ENCODE measurements around the gene OR5H14.
"Not testable (repeated sequence)": the region's sequence is repeated elsewhere in the genome, so short reads cannot be mapped to it uniquely, and the experiment has no call there.

The OR5H14 gene

GRCh38 chr3:98147179-98147578, at the start of gene OR5H14:
OR5H14 (plus strand) TSS chr3:98147479; CDS start chr3:98149386, 1,907 bp downstream.
- Mint-ChIP-seq H3K27ac (ENCODE audit: low read depth) (no peak within 1 kb of the TSS), H3K9me3 (no peaks in the 10 kb centered on the region), H3K4me3 (no peak within 1 kb of the TSS), H3K27me3 (peaks cover 30% of the 10 kb centered on the region), H3K36me3 (ENCODE audit: insufficient read depth) (no peaks in the 10 kb centered on the region), H3K4me1 (no peaks in the 10 kb centered on the region)
- DNase-seq (ENCODE audit: low spot score in 2 of 2) (no peak), ATAC-seq (replicated peaks; ENCODE audit: extremely low read depth, poor library complexity, severe bottlenecking) (no peak)

- DNase-seq (ENCODE audit: low spot score in 2 of 2) (no peak), ATAC-seq (replicated peaks; ENCODE audit: extremely low read depth, poor library complexity, severe bottlenecking) (no peak)
These were observed 47.4 kb upstream of the OR5H14 start for GRCh38 chr3:98099848-98100247.

GRCh38 chr3:98108162-98108561, 39.1 kb upstream of the OR5H14 start:
- Mint-ChIP-seq H3K4me1 (no peaks in the 10 kb centered on the region), H3K36me3 (ENCODE audit: insufficient read depth) (no peaks in the 10 kb centered on the region), H3K4me3 (no peak overlapping the region), H3K27ac (ENCODE audit: low read depth) (no peak overlapping the region), H3K9me3 (no peaks in the 10 kb centered on the region), H3K27me3 (peaks cover 7% of the 10 kb centered on the region)
- no peak for DNase-seq (ENCODE audit: low spot score in 2 of 2)
- no peak for ATAC-seq (replicated peaks; ENCODE audit: extremely low read depth, poor library complexity, severe bottlenecking)

More at GRCh38 chr3:98099848-98100247, 47.4 kb upstream of the OR5H14 start:
- H3K9me3 Mint-ChIP-seq, result no peaks in the 10 kb centered on the region
- H3K4me1 Mint-ChIP-seq, result no peaks in the 10 kb centered on the region
- no peak overlapping the region for H3K4me3 Mint-ChIP-seq
- H3K36me3 Mint-ChIP-seq (ENCODE audit: insufficient read depth), result no peaks in the 10 kb centered on the region
- no peak overlapping the region for H3K27ac Mint-ChIP-seq (ENCODE audit: low read depth)
- peaks cover 6% of the 10 kb centered on the region for H3K27me3 Mint-ChIP-seq

- no peak for DNase-seq (ENCODE audit: low spot score in 2 of 2)
- H3K36me3 Mint-ChIP-seq (ENCODE audit: insufficient read depth), result peaks cover 2% of the 10 kb centered on the region
- no peak for ATAC-seq (replicated peaks; ENCODE audit: extremely low read depth, poor library complexity, severe bottlenecking)
These were observed 37.3 kb upstream of the OR5H14 start for GRCh38 chr3:98109807-98110549.

DNA sequence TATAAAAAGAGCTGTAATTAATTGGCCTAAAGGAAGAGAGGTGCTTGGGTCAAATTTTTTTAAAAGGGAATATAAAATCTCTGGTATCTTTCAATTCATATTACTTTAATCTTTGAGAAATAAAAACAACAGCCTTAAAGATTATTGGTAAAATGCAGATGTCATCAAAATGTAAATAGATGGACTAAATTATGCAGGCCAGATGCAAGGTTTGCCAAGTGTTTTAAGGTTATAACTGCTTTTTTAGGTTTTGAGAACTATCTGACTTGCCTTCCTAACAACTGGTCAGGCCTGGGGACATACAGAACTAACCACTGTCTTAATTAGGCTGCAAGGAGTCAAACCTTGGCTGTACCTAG, 36.8 kb upstream of the OR5H14 start:
- no peak overlapping the region for H3K27ac Mint-ChIP-seq (ENCODE audit: low read depth)
- H3K27me3 Mint-ChIP-seq, result peaks cover 21% of the 10 kb centered on the region
- ATAC-seq (replicated peaks; ENCODE audit: extremely low read depth, poor library complexity, severe bottlenecking) (no peak), DNase-seq (ENCODE audit: low spot score in 2 of 2) (no peak)
- H3K4me3 Mint-ChIP-seq, result no peak overlapping the region
- H3K36me3 Mint-ChIP-seq (ENCODE audit: insufficient read depth), result peaks cover 2% of the 10 kb centered on the region
- H3K4me1 Mint-ChIP-seq, result no peaks in the 10 kb centered on the region
- no peaks in the 10 kb centered on the region for H3K9me3 Mint-ChIP-seq

More at GRCh38 chr3:98109807-98110549, 37.3 kb upstream of the OR5H14 start:
- peaks cover 18% of the 10 kb centered on the region for H3K27me3 Mint-ChIP-seq
- H3K27ac Mint-ChIP-seq (ENCODE audit: low read depth), result no peak overlapping the region
- no peak overlapping the region for H3K4me3 Mint-ChIP-seq
- no peaks in the 10 kb centered on the region for H3K4me1 Mint-ChIP-seq
- no peaks in the 10 kb centered on the region for H3K9me3 Mint-ChIP-seq

GRCh38 chr3:98114264-98114663, 33.0 kb upstream of the OR5H14 start:
- H3K4me3 Mint-ChIP-seq, result no peak overlapping the region
- DNase-seq (ENCODE audit: low spot score in 2 of 2), result no peak
- H3K4me1 Mint-ChIP-seq, result no peaks in the 10 kb centered on the region
- H3K27me3 Mint-ChIP-seq, result peaks cover 44% of the 10 kb centered on the region
- no peak overlapping the region for H3K27ac Mint-ChIP-seq (ENCODE audit: low read depth)
- H3K36me3 Mint-ChIP-seq (ENCODE audit: insufficient read depth), result peaks cover 2% of the 10 kb centered on the region
- H3K9me3 Mint-ChIP-seq, result no peaks in the 10 kb centered on the region
- ATAC-seq (replicated peaks; ENCODE audit: extremely low read depth, poor library complexity, severe bottlenecking), result no peak

DNA sequence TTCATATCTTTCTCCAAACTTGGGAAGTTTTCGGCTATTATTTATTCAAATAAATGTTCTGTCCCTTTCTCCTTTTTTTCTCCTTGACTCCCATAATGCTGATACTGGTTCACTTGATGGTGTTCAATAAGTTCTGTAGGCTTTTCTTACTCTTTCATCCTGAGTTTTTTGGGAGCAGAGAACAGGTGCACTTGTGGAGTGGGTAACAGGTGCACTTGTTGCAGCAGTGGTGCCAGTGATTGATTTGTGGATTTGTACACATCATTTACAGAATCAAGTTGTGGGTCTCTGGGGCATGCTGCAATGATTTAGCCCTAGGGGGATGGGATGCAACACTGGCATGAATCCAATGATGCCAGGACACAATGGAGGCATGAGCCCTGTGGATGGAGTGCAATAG, 31.6 kb upstream of the OR5H14 start:
- Mint-ChIP-seq H3K27me3 (peaks cover 44% of the 10 kb centered on the region), H3K36me3 (ENCODE audit: insufficient read depth) (peaks cover 2% of the 10 kb centered on the region), H3K27ac (ENCODE audit: low read depth) (no peak overlapping the region), H3K4me3 (no peak overlapping the region), H3K4me1 (no peaks in the 10 kb centered on the region), H3K9me3 (no peaks in the 10 kb centered on the region)
- ATAC-seq (replicated peaks; ENCODE audit: extremely low read depth, poor library complexity, severe bottlenecking), result no peak
- DNase-seq (ENCODE audit: low spot score in 2 of 2), result no peak

DNA sequence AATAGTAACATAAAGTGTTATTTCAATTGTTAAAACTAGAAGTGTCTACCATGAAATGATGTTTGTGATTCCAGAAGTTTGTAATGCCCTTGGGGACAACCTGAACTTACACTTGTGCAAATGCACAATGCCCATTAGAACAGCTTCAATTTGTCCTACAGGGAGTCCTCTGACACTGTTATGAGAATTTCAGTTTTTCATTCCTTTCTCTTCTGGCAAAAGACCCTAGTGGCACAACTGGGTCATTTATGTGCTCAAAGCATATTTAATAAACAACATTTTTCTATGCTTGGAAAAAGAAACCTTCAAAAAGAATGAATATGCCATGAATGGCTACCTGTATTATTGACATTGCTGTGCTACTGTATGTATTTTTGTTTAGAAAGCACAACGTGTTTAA, 16.9 kb upstream of the OR5H14 start, which contains the start of gene OR5H1:
OR5H1 (plus strand) TSS at position 301 of the 400 bp plus-strand sequence. CDS start 1,977 bp downstream, outside the sequence.
- ATAC-seq (replicated peaks; ENCODE audit: extremely low read depth, poor library complexity, severe bottlenecking) (no peak), DNase-seq (ENCODE audit: low spot score in 2 of 2) (no peak)
- no peak within 1 kb of the TSS for H3K27ac Mint-ChIP-seq (ENCODE audit: low read depth)
- no peaks in the 10 kb centered on the region for H3K36me3 Mint-ChIP-seq (ENCODE audit: insufficient read depth)
- no peaks in the 10 kb centered on the region for H3K4me1 Mint-ChIP-seq
- no peak within 1 kb of the TSS for H3K4me3 Mint-ChIP-seq
- H3K27me3 Mint-ChIP-seq, result peaks cover 9% of the 10 kb centered on the region
- no peaks in the 10 kb centered on the region for H3K9me3 Mint-ChIP-seq

DNA sequence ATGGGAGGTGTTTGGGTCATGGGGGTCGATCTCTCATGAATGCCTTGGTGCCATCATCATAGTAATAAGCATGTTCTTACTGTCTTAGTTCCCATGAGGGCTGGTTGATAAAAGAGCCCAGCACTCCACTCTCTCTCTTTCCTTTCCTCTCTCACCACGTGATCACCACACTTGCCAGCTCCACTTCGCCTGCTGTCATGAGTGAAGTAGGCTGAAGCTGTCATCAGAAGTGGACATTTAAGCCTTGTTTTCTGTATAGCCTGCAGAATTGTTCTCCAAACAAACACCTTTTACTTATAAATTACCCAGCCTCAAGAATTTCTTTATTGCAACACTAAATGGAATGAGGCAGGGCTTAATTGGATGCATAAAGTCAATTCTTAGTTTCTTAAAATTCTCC, 10.6 kb upstream of the OR5H14 start:
- Mint-ChIP-seq H3K27ac (ENCODE audit: low read depth) (no peak overlapping the region), H3K27me3 (peaks cover 17% of the 10 kb centered on the region), H3K4me3 (no peak overlapping the region), H3K9me3 (no peaks in the 10 kb centered on the region), H3K36me3 (ENCODE audit: insufficient read depth) (no peaks in the 10 kb centered on the region), H3K4me1 (no peaks in the 10 kb centered on the region)
- DNase-seq (ENCODE audit: low spot score in 2 of 2) (no peak), ATAC-seq (replicated peaks; ENCODE audit: extremely low read depth, poor library complexity, severe bottlenecking) (no peak)

DNA sequence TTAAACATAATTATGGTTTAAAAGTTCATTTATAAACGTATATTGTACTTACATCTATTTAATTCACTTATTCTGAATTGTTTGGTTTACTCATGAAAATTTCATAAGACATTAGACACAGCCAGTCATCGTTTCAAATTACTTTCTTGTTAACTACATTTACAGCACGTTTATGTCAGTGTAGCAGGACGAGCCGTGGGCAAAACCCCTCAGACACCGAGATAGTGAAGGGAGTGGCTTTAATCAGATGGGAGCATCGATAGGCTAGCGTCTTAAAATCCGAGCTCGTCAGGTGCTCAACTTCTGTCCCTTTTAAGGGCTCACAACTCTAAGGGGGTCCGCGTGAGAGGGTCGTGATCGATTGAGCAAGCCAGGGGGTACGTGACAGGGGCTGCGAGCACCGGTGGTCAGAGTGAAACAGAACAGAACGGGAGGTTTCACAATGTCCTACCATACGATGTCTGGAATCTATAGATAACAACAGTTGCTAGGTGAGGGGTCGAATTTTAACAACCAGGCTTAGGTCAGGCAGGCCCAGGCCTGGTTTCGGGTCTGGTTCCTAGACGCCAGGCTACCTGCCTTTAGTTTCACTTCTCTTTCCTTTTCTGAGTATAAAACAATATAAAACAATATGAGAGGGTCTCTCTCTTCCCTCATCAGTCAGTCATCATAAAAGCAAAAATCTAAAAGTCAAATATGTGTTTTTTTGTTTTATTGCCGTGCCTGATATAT, 9.3 kb upstream of the OR5H14 start:
- not testable (repeated sequence) for H3K36me3 Mint-ChIP-seq (ENCODE audit: insufficient read depth); H3K4me1 Mint-ChIP-seq; H3K4me3 Mint-ChIP-seq; H3K27ac Mint-ChIP-seq (ENCODE audit: low read depth); ATAC-seq (replicated peaks; ENCODE audit: extremely low read depth, poor library complexity, severe bottlenecking); DNase-seq (ENCODE audit: low spot score in 2 of 2); H3K9me3 Mint-ChIP-seq
- peaks cover 17% of the 10 kb centered on the region for H3K27me3 Mint-ChIP-seq

GRCh38 chr3:98140531-98140930, 6.7 kb upstream of the OR5H14 start:
- DNase-seq (ENCODE audit: low spot score in 2 of 2), result no peak
- ATAC-seq (replicated peaks; ENCODE audit: extremely low read depth, poor library complexity, severe bottlenecking), result no peak
- H3K9me3 Mint-ChIP-seq, result no peaks in the 10 kb centered on the region
- no peak overlapping the region for H3K4me3 Mint-ChIP-seq
- H3K27me3 Mint-ChIP-seq, result peaks cover 25% of the 10 kb centered on the region
- no peaks in the 10 kb centered on the region for H3K36me3 Mint-ChIP-seq (ENCODE audit: insufficient read depth)
- H3K4me1 Mint-ChIP-seq, result no peaks in the 10 kb centered on the region
- H3K27ac Mint-ChIP-seq (ENCODE audit: low read depth), result no peak overlapping the region

- H3K4me3 Mint-ChIP-seq, result no peak overlapping the region
- no peak for ATAC-seq (replicated peaks; ENCODE audit: extremely low read depth, poor library complexity, severe bottlenecking)
- H3K9me3 Mint-ChIP-seq, result no peaks in the 10 kb centered on the region
- no peak overlapping the region for H3K27ac Mint-ChIP-seq (ENCODE audit: low read depth)
- no peak for DNase-seq (ENCODE audit: low spot score in 2 of 2)
- H3K4me1 Mint-ChIP-seq, result no peaks in the 10 kb centered on the region
- no peaks in the 10 kb centered on the region for H3K36me3 Mint-ChIP-seq (ENCODE audit: insufficient read depth)
- peaks cover 32% of the 10 kb centered on the region for H3K27me3 Mint-ChIP-seq
These were observed 1.5 kb downstream of the OR5H14 start for GRCh38 chr3:98148751-98149150.

DNA sequence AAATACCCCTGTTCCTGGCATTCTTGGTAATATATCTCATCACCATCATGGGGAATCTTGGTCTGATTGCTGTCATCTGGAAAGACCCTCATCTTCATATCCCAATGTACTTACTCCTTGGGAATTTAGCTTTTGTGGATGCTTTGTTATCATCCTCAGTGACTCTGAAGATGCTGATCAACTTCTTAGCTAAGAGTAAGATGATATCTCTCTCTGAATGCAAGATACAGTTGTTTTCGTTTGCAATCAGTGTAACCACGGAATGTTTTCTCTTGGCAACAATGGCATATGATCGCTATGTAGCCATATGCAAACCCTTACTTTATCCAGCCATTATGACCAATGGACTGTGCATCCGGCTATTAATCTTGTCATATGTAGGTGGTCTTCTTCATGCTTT, 2.2 kb downstream of the OR5H14 start:
- not testable (repeated sequence) for H3K27ac Mint-ChIP-seq (ENCODE audit: low read depth); H3K4me1 Mint-ChIP-seq; H3K9me3 Mint-ChIP-seq

More for the DNA sequence above, 2.2 kb downstream of the OR5H14 start:
- not testable (repeated sequence) for H3K36me3 Mint-ChIP-seq (ENCODE audit: insufficient read depth); H3K4me3 Mint-ChIP-seq; DNase-seq (ENCODE audit: low spot score in 2 of 2); ATAC-seq (replicated peaks; ENCODE audit: extremely low read depth, poor library complexity, severe bottlenecking)
- H3K27me3 Mint-ChIP-seq, result peaks cover 25% of the 10 kb centered on the region

Measured in central memory CD8-positive, alpha-beta T cell (primary cell).